IMR-90 (cell line): ENCODE results near the gene ABCE1. TPM values are rescaled to one million over a fixed set of nuclear protein-coding genes. Genes with fewer than 3 reads are reported as not detected.

Source experiments
- ATAC-seq: fragments of 200-7000 bp; cut with Tn5 transposase; 2 replicates; pipeline ENCODE4 v1.9.1; 2020; ENCODE audit warnings: low read depth, mild to moderate bottlenecking, moderate library complexity
- BruUV-seq: library from RNA; stranded (reverse); fragments of 400-500 nt; replicated peaks from 2 replicates; lab custom pipeline; 2021; lab: Mats Ljungman, UMichigan
- CTCF ChIA-PET: fragments of 300-600 bp; formaldehyde crosslinking; extraction: SDS; loops from one replicate; lab custom pipeline; 2021; ENCODE audit warnings: antibody characterized with exemption; lab: Yijun Ruan, JAX
- POLR2A ChIA-PET: fragments of 300-600 bp; sonication (Branson Sonifier 250); formaldehyde crosslinking; loops from one replicate; lab custom pipeline; 2022; ENCODE audit warnings: antibody characterized with exemption; ENCODE audit not compliant: unreplicated experiment; lab: Charles Lee
- DNase-seq: peaks from one replicate; pipeline ENCODE4 v3.0.0; 2013
- H2AFZ ChIP-seq: replicated peaks from 2 replicates; pipeline ENCODE3; 2013; ENCODE audit warnings: low read length, mild to moderate bottlenecking; ENCODE audit not compliant: poor library complexity
- H2AK5ac ChIP-seq: 2 replicates; pipeline ENCODE4 v1.6.1; 2013; ENCODE audit warnings: low read depth, low read length, inconsistent platforms
- H2AK9ac ChIP-seq: replicated peaks from 2 replicates; pipeline ENCODE3; 2013; ENCODE audit warnings: mild to moderate bottlenecking, low read depth, low read length, moderate library complexity; ENCODE audit not compliant: poor library complexity
- H2BK120ac ChIP-seq: 2 replicates; pipeline ENCODE4 v1.6.1; 2013; ENCODE audit warnings: low read depth, low read length, inconsistent platforms
- H2BK15ac ChIP-seq: 3 replicates; pipeline ENCODE4 v1.6.1; 2013; ENCODE audit warnings: low read depth, low read length, inconsistent platforms
- H2BK20ac ChIP-seq: 2 replicates; pipeline ENCODE4 v1.6.1; 2013; ENCODE audit warnings: low read depth, mild to moderate bottlenecking, inconsistent platforms, low read length, moderate library complexity
- H2BK5ac ChIP-seq: 2 replicates; pipeline ENCODE4 v1.6.1; 2013; ENCODE audit warnings: mild to moderate bottlenecking, low read depth, low read length, inconsistent platforms; ENCODE audit not compliant: poor library complexity, severe bottlenecking
- H3K14ac ChIP-seq: replicated peaks from 2 replicates; pipeline ENCODE4 v1.6.1; 2013; ENCODE audit warnings: low read depth, low read length, inconsistent platforms
- H3K18ac ChIP-seq: 2 replicates; pipeline ENCODE4 v1.6.1; 2013; ENCODE audit warnings: low read depth, low read length, control low read depth
- H3K23ac ChIP-seq: 2 replicates; pipeline ENCODE4 v1.6.1; 2013; ENCODE audit warnings: low read depth, low read length, inconsistent platforms
- H3K27ac ChIP-seq: 2 replicates; pipeline ENCODE4 v1.5.1; 2013; ENCODE audit warnings: mild to moderate bottlenecking, control low read depth, low read length; ENCODE audit not compliant: insufficient read depth
- H3K27me3 ChIP-seq: 2 replicates; pipeline ENCODE4 v1.6.1; 2013; ENCODE audit warnings: low read length; ENCODE audit not compliant: control insufficient read depth, insufficient read depth
- H3K36me3 ChIP-seq: 2 replicates; pipeline ENCODE4 v1.6.1; 2013; ENCODE audit warnings: low read length, mixed read lengths; ENCODE audit not compliant: control insufficient read depth, insufficient read depth
- H3K4ac ChIP-seq: 2 replicates; pipeline ENCODE4 v1.6.1; 2013; ENCODE audit warnings: low read depth, low read length, inconsistent platforms
- H3K4me1 ChIP-seq: 2 replicates; pipeline ENCODE4 v1.6.1; 2013; ENCODE audit warnings: low read length, mixed read lengths; ENCODE audit not compliant: control insufficient read depth, insufficient read depth
- H3K4me2 ChIP-seq: 2 replicates; pipeline ENCODE4 v1.6.1; 2013; ENCODE audit warnings: low read depth, mild to moderate bottlenecking, control low read depth, low read length, moderate library complexity
- H3K4me3 ChIP-seq: 2 replicates; pipeline ENCODE4 v1.5.1; 2013; ENCODE audit warnings: low read depth, mild to moderate bottlenecking, control low read depth, low read length, moderate library complexity; ENCODE audit not compliant: insufficient read depth
- H3K56ac ChIP-seq: 2 replicates; pipeline ENCODE4 v1.6.1; 2013; ENCODE audit warnings: low read length, inconsistent platforms; ENCODE audit not compliant: insufficient read depth; ENCODE audit errors: extremely low read depth
- H3K79me1 ChIP-seq, 2 experiments: 2 replicates each; pipeline ENCODE4 v1.6.1; 2013; ENCODE audit warnings: low read length in 2 of 2, inconsistent platforms in 1 of 2, low read depth in 1 of 2
- H3K9ac ChIP-seq: 2 replicates; pipeline ENCODE4 v1.6.1; 2013; ENCODE audit warnings: low read depth, low read length, control low read depth
- H3K9me1 ChIP-seq: 2 replicates; pipeline ENCODE4 v1.6.1; 2013; ENCODE audit warnings: low read length, inconsistent platforms; ENCODE audit not compliant: insufficient read depth
- H3K9me3 ChIP-seq: 2 replicates; pipeline ENCODE4 v1.6.1; 2013; ENCODE audit warnings: low read length; ENCODE audit not compliant: control insufficient read depth, insufficient read depth
- H4K20me1 ChIP-seq: 2 replicates; pipeline ENCODE4 v1.6.1; 2013; ENCODE audit warnings: low read length, inconsistent platforms; ENCODE audit not compliant: insufficient read depth
- H4K5ac ChIP-seq: 2 replicates; pipeline ENCODE4 v1.6.1; 2013; ENCODE audit warnings: mild to moderate bottlenecking, low read depth, low read length, control low read depth
- H4K8ac ChIP-seq, 2 experiments: 2 replicates each; pipeline ENCODE4 v1.6.1; 2013; ENCODE audit warnings: low read depth in 2 of 2, low read length in 2 of 2, control low read depth in 1 of 2, inconsistent platforms in 1 of 2
- H4K91ac ChIP-seq: 2 replicates; pipeline ENCODE4 v1.6.1; 2013; ENCODE audit warnings: low read depth, low read length, inconsistent platforms; ENCODE audit not compliant: insufficient read depth
- BHLHE40 ChIP-seq: fragments of 150-350 bp; IDR thresholded peaks from 2 replicates; pipeline ENCODE4 v1.6.1; 2016; ENCODE audit warnings: mild to moderate bottlenecking, low read depth, low read length
- CEBPB ChIP-seq: IDR thresholded peaks from 2 replicates; pipeline ENCODE4 v1.6.1; 2012; ENCODE audit warnings: low read depth, low read length, improper control_type of control experiment
- CHD1 ChIP-seq: IDR thresholded peaks from 2 replicates; pipeline ENCODE4 v1.6.1; 2012; ENCODE audit warnings: low read depth, low read length, improper control_type of control experiment
- FOS ChIP-seq: fragments of 150-350 bp; IDR thresholded peaks from 2 replicates; pipeline ENCODE4 v1.6.1; 2016; ENCODE audit warnings: low read depth, low read length
- MAFK ChIP-seq: IDR thresholded peaks from 2 replicates; pipeline ENCODE4 v1.6.1; 2012; ENCODE audit warnings: low read depth, low read length, improper control_type of control experiment
- MAZ ChIP-seq: IDR thresholded peaks from 2 replicates; pipeline ENCODE4 v1.6.1; 2012; ENCODE audit warnings: low read depth, mild to moderate bottlenecking, low read length, improper control_type of control experiment, moderate library complexity, borderline replicate concordance
- MXI1 ChIP-seq: IDR thresholded peaks from 2 replicates; pipeline ENCODE4 v1.6.1; 2012; ENCODE audit warnings: low read depth, mild to moderate bottlenecking, low read length, moderate library complexity, borderline replicate concordance
- POLR2A ChIP-seq: IDR thresholded peaks from 2 replicates; pipeline ENCODE4 v1.6.1; 2012; ENCODE audit warnings: mild to moderate bottlenecking, low read depth, low read length
- RFX5 ChIP-seq: IDR thresholded peaks from 2 replicates; pipeline ENCODE4 v1.8.0; 2012; ENCODE audit warnings: low read depth, mild to moderate bottlenecking, low read length, moderate library complexity
- SMC3 ChIP-seq: fragments of 150-350 bp; IDR thresholded peaks from 2 replicates; pipeline ENCODE4 v1.6.1; 2016; ENCODE audit warnings: low read depth, mild to moderate bottlenecking, antibody characterized with exemption, low read length, moderate library complexity
- WGBS, 2 experiments: methylation state at CpG; one replicate each; pipeline versions ENCODE4 v1.1.5 to v1.1.7; 2013; ENCODE audit warnings: missing lambda C conversion rate in 2 of 2; ENCODE audit not compliant: insufficient read length in 1 of 2; ENCODE audit errors: extremely low coverage in 2 of 2; 5-methylcytosine and 5-hydroxymethylcytosine counted together
- dilution Hi-C: fragments of 300-500 bp; cut with HindIII; formaldehyde crosslinking; loops from one replicate; pipeline ENCODE4 v1.14.3; 2018; ENCODE audit warnings: low sequenced_read_pairs; ENCODE audit not compliant: unreplicated experiment
- in situ Hi-C: fragments of 300-500 bp; cut with MboI; formaldehyde crosslinking; loops from 3 replicates; pipeline ENCODE4 v1.14.3; 2019; ENCODE audit warnings: low sequenced_read_pairs, inconsistent platforms, mixed read lengths
- intact Hi-C: fragments of 100-400 bp; cut with micrococcal nuclease; formaldehyde crosslinking; loops from 2 replicates; pipeline ENCODE4 v1.10.0; 2022
- polyA plus RNA-seq, 3 experiments: library from polyadenylated mRNA; depleted of rRNA; stranded (reverse); fragments of >200 nt; gene quantifications; 2 replicates each; pipeline ENCODE4 v1.2.3, GENCODE V29; 2012; ENCODE audit warnings: low replicate concordance in 1 of 3
- total RNA-seq: library from RNA; depleted of rRNA; stranded (reverse); fragments of >200 nt; gene quantifications from 2 replicates; pipeline ENCODE4 v1.2.3, GENCODE V29; 2012
- TF ChIP-seq, protein P1 (sequence below): fragments of 150-350 bp; IDR thresholded peaks from 2 replicates; pipeline ENCODE4 v1.6.1; 2016; ENCODE audit warnings: low read depth, mild to moderate bottlenecking, low read length, moderate library complexity, borderline replicate concordance
- TF ChIP-seq, protein P2 (sequence below): fragments of 150-350 bp; IDR thresholded peaks from 2 replicates; pipeline ENCODE4 v1.6.1; 2017; ENCODE audit warnings: mild to moderate bottlenecking, antibody characterized with exemption, low read length, low read depth
- TF ChIP-seq, protein P3 (sequence below): conservative IDR thresholded peaks from 2 replicates; pipeline ENCODE4 v1.5.1; 2012; ENCODE audit warnings: mild to moderate bottlenecking, low read depth, low read length, improper control_type of control experiment

Gene ABCE1
- total and polyA plus RNA-seq, 2 of the 4 experiments (the other 2 are of a cell fraction): 54.5 to 219 TPM

DNA sequence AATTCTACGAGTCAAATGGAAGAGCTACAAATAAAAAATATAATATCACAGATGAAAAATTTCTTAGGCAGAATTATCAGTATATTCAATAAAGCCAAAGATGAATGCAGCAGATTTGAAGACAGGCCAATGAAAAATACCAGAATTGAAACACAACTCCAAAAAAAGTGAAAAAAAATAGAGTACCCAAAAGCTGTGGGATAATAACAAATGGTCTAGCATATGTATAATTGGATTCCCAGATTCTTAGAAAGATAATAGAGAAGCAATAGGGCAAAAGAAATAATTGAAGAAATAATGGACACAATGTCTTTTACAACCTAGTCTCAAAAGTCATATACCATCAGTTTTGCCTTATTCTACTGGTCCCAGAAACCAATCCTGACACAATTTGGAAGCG, 4.5 kb upstream of the ABCE1 start:
- Histone ChIP-seq H4K5ac (no peak overlapping the region), H3K4me3 (no peak overlapping the region), H3K4ac (no peak overlapping the region), H3K36me3 (peaks cover 14% of the 10 kb centered on the region), H3K23ac (no peak overlapping the region), H3K4me2 (no peak overlapping the region), H3K9me1 (peaks cover 6% of the 10 kb centered on the region; the same call in 1 of the 2 replicates), H3K9ac (no peak overlapping the region), H2BK5ac (no peak overlapping the region), H3K56ac (no peak overlapping the region), H2BK20ac (no peak overlapping the region), H2BK15ac (no peak overlapping the region), H3K18ac (no peak overlapping the region), H2AK5ac (no peak overlapping the region), H3K79me1 (peaks cover 28 to 38% of the 10 kb centered on the region in 2 experiments), H2AFZ (no peak overlapping the region), H3K27me3 (no peaks in the 10 kb centered on the region), H4K20me1 (no peaks in the 10 kb centered on the region), H2BK120ac (no peak overlapping the region), H4K8ac (no peak overlapping the region), H2AK9ac (no peak overlapping the region), H4K91ac (no peak overlapping the region), H3K4me1 (no peaks in the 10 kb centered on the region), H3K9me3 (peaks cover 2% of the 10 kb centered on the region; the same call in 1 of the 2 replicates), H3K27ac (no peak overlapping the region), H3K14ac (no peak overlapping the region)
- POLR2A ChIA-PET: no interaction called here
- no TSS peak for BruUV-seq
- no CpG with 5 or more reads among the region's 2 CpGs for WGBS, 2 experiments
- dilution Hi-C loops (no loop called here), in situ Hi-C loops (no loop called here), intact Hi-C loops (loop anchor here (10.0 kb wide), 2 partner anchors 391 to 449 kb away; partner anchors contain the start of genes HHIP and SMAD1)
- TF ChIP-seq MXI1: no peak
- TF ChIP-seq, protein P1, sequence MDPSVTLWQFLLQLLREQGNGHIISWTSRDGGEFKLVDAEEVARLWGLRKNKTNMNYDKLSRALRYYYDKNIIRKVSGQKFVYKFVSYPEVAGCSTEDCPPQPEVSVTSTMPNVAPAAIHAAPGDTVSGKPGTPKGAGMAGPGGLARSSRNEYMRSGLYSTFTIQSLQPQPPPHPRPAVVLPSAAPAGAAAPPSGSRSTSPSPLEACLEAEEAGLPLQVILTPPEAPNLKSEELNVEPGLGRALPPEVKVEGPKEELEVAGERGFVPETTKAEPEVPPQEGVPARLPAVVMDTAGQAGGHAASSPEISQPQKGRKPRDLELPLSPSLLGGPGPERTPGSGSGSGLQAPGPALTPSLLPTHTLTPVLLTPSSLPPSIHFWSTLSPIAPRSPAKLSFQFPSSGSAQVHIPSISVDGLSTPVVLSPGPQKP: no peak
- TF ChIP-seq POLR2A: no peak
- TF ChIP-seq RFX5: no peak
- TF ChIP-seq CHD1: no peak
- TF ChIP-seq FOS: no peak
- TF ChIP-seq, protein P2, sequence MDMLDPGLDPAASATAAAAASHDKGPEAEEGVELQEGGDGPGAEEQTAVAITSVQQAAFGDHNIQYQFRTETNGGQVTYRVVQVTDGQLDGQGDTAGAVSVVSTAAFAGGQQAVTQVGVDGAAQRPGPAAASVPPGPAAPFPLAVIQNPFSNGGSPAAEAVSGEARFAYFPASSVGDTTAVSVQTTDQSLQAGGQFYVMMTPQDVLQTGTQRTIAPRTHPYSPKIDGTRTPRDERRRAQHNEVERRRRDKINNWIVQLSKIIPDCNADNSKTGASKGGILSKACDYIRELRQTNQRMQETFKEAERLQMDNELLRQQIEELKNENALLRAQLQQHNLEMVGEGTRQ: no peak
- TF ChIP-seq BHLHE40: no peak
- no peak for TF ChIP-seq MAZ
- TF ChIP-seq, protein P3, sequence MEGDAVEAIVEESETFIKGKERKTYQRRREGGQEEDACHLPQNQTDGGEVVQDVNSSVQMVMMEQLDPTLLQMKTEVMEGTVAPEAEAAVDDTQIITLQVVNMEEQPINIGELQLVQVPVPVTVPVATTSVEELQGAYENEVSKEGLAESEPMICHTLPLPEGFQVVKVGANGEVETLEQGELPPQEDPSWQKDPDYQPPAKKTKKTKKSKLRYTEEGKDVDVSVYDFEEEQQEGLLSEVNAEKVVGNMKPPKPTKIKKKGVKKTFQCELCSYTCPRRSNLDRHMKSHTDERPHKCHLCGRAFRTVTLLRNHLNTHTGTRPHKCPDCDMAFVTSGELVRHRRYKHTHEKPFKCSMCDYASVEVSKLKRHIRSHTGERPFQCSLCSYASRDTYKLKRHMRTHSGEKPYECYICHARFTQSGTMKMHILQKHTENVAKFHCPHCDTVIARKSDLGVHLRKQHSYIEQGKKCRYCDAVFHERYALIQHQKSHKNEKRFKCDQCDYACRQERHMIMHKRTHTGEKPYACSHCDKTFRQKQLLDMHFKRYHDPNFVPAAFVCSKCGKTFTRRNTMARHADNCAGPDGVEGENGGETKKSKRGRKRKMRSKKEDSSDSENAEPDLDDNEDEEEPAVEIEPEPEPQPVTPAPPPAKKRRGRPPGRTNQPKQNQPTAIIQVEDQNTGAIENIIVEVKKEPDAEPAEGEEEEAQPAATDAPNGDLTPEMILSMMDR: no peak
- TF ChIP-seq SMC3: no peak
- TF ChIP-seq CEBPB: no peak
- no peak for TF ChIP-seq MAFK
- no peak for DNase-seq
- CTCF ChIA-PET: interaction anchor here (0.6 kb wide), 1 partner anchor 18 kb away, joined by 5 read pairs; no protein-coding TSS in a partner anchor
- no peak for ATAC-seq
